ENCODE data around the gene MIS12.
A peak's percentile ranks its signal among the peaks of the same experiment; 100 is the strongest.

The MIS12 gene

GRCh38 chr17:5500589-5501391 is 14.4 kb downstream of the MIS12 start:
- DNase-seq = peak; percentile 87

- DNase-seq = no peak
Observed at GRCh38 chr17:5501685-5502084, 15.3 kb downstream of the MIS12 start.

- no peak for DNase-seq
Observed at GRCh38 chr17:5502552-5502951, 16.2 kb downstream of the MIS12 start.

GRCh38 chr17:5506307-5506706 is 19.9 kb downstream of the MIS12 start:
- no peak for DNase-seq

GRCh38 chr17:5508810-5509209 is 22.4 kb downstream of the MIS12 start:
- peak; percentile 27 for DNase-seq

- DNase-seq = peak; percentile 32
Observed at GRCh38 chr17:5509482-5509881, 23.1 kb downstream of the MIS12 start.

GRCh38 chr17:5510771-5511170 is 24.4 kb downstream of the MIS12 start:
- no peak for DNase-seq

GRCh38 chr17:5511401-5512225 is 25.2 kb downstream of the MIS12 start:
- no peak for DNase-seq

- DNase-seq = no peak
Observed at GRCh38 chr17:5513628-5514027, 27.3 kb downstream of the MIS12 start.

GRCh38 chr17:5514976-5515375 is 28.6 kb downstream of the MIS12 start:
- DNase-seq = no peak

GRCh38 chr17:5516060-5516792 is 29.9 kb downstream of the MIS12 start:
- DNase-seq = peak; percentile 92

GRCh38 chr17:5522476-5522875 is 36.1 kb downstream of the MIS12 start:
- no peak for DNase-seq

GRCh38 chr17:5523249-5523648 is 36.9 kb downstream of the MIS12 start:
- DNase-seq = no peak

GRCh38 chr17:5526821-5527598 is 40.6 kb downstream of the MIS12 start:
- peak; percentile 89 for DNase-seq

GRCh38 chr17:5527601-5528250 is 41.4 kb downstream of the MIS12 start:
- no peak for DNase-seq

GRCh38 chr17:5530265-5531084 is 44.1 kb downstream of the MIS12 start:
- no peak for DNase-seq

GRCh38 chr17:5531085-5531418 is 44.7 kb downstream of the MIS12 start:
- DNase-seq = no peak

- no peak for DNase-seq
Observed at GRCh38 chr17:5532581-5532980, 46.2 kb downstream of the MIS12 start.

- DNase-seq = no peak
Observed at GRCh38 chr17:5533486-5534315, 47.3 kb downstream of the MIS12 start.

GRCh38 chr17:5535436-5535835 is 49.1 kb downstream of the MIS12 start:
- no peak for DNase-seq
